DOHH2 (cell line): ENCODE data around the gene RNU1-3.
"Not testable (repeated sequence)": the region's sequence is repeated elsewhere in the genome, so short reads cannot be mapped to it uniquely, and the experiment has no call there.

Experiments used
- EZH2phosphoT487 ChIP-seq: fragments of 200-600 bp; sonication (generic); IDR thresholded peaks from 2 replicates; pipeline ENCODE4 v1.6.1; 2017; ENCODE audit warnings: borderline replicate concordance, mild to moderate bottlenecking, antibody characterized with exemption, low read length, moderate library complexity, mixed read lengths
- TF ChIP-seq, protein P1 (sequence below): fragments of 200-600 bp; sonication (generic); IDR thresholded peaks from one replicate; pipeline ENCODE4 v1.5.1; 2014; ENCODE audit warnings: antibody characterized with exemption, mild to moderate bottlenecking, low read depth, low read length; ENCODE audit not compliant: poor library complexity, severe bottlenecking

DNA sequence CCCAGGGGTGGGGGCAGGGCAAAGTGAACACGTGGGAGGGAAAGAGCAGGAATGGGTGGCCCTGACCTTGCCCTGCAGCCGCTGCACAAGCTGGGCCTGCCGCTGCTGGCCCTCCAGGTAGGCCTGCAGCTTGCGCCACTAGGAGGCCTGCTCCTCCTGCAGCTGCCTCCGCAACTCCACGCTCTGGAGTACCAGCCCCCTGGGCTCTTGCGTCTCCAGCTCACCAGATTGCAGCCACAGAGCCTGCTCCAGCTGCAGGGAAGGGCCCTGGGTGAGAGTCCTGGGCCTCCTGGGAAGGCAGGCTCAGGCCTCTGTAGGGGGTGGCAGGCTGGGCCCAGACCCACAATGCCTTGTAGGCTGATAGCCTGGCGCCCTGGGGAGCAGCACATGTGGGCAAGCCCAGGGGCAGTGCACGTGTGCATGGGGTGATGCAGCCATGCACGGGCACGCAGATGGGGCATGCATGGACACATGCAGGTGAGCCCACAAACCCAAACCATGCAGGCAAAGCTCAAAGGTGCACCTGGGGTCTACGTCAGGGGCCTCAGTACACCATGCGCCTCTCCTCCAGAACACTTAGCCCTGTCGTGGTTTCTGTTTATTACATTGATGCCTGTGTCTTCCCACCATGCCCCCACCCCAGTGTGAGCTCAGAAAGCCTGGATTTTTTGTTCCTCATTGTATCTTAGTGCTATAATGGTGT lies 9.6 kb downstream of the RNU1-3 start:
- TF ChIP-seq, protein P1, sequence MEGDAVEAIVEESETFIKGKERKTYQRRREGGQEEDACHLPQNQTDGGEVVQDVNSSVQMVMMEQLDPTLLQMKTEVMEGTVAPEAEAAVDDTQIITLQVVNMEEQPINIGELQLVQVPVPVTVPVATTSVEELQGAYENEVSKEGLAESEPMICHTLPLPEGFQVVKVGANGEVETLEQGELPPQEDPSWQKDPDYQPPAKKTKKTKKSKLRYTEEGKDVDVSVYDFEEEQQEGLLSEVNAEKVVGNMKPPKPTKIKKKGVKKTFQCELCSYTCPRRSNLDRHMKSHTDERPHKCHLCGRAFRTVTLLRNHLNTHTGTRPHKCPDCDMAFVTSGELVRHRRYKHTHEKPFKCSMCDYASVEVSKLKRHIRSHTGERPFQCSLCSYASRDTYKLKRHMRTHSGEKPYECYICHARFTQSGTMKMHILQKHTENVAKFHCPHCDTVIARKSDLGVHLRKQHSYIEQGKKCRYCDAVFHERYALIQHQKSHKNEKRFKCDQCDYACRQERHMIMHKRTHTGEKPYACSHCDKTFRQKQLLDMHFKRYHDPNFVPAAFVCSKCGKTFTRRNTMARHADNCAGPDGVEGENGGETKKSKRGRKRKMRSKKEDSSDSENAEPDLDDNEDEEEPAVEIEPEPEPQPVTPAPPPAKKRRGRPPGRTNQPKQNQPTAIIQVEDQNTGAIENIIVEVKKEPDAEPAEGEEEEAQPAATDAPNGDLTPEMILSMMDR, result not testable (repeated sequence)
- not testable (repeated sequence) for TF ChIP-seq EZH2phosphoT487
